ENCODE measurements around the gene CCDC51. TPM values are rescaled to one million over a fixed set of nuclear protein-coding genes. Genes with fewer than 3 reads are reported as not detected.

The CCDC51 gene
- total RNA-seq, 1 experiment from 2014 or later: 29.3 TPM

- no TSS peak for BruUV-seq (replicated peaks)
- no peak overlapping the region for H3K27ac ChIP-seq (ENCODE audit: low read depth, low read length)
- no peaks in the 10 kb centered on the region for H4K20me1 ChIP-seq (ENCODE audit: insufficient read depth)
- H2AFZ ChIP-seq (ENCODE audit: low read depth, low read length, poor library complexity, severe bottlenecking): no peak overlapping the region
- H3K9me3 ChIP-seq (ENCODE audit: control insufficient read depth in 1 of 2, insufficient read depth in 1 of 2, low read depth in 1 of 2, low read length in 2 of 2): no peaks in the 10 kb centered on the region
- peaks cover 11 to 18% of the 10 kb centered on the region in 2 experiments for H3K4me1 ChIP-seq (ENCODE audit: control insufficient read depth in 1 of 2, insufficient read depth in 2 of 2, low read length in 2 of 2)
- H3K36me3 ChIP-seq (ENCODE audit: control insufficient read depth in 1 of 2, insufficient read depth in 2 of 2, low read length in 2 of 2): no peaks in the 10 kb centered on the region
- no peaks in the 10 kb centered on the region for H3K9me2 ChIP-seq (ENCODE audit: insufficient read depth)
- ATAC-seq (no peak), DNase-seq (ENCODE audit: low read depth, low spot score) (no peak)
- no peaks in the 10 kb centered on the region for H3K27me3 ChIP-seq (ENCODE audit: insufficient read depth, low read length)
- no peak for TF ChIP-seq SRF (IDR thresholded peaks at IDR 0.05; ENCODE audit: low read depth)
- TF ChIP-seq FOSL1 (IDR thresholded peaks at IDR 0.05; ENCODE audit: low read depth): no peak
- no peak for TF ChIP-seq MAX (IDR thresholded peaks at IDR 0.05)
- no peak for TF ChIP-seq ZFX (IDR thresholded peaks at IDR 0.05)
- no peak for TF ChIP-seq ELF1 (IDR thresholded peaks at IDR 0.05; ENCODE audit: borderline replicate concordance, low read depth)
- no peak for TF ChIP-seq CEBPB (IDR thresholded peaks at IDR 0.05; ENCODE audit: low read depth)
- no peak for TF ChIP-seq EZH2 (IDR thresholded peaks at IDR 0.05)
- TF ChIP-seq YY1 (IDR thresholded peaks at IDR 0.05; ENCODE audit: extremely low read depth, insufficient replicate concordance, low read depth, low read length): no peak
- TF ChIP-seq ZNF274 (IDR thresholded peaks at IDR 0.05; ENCODE audit: low read depth, low read length): no peak
- POLR2A ChIA-PET: no interaction called here
- intact Hi-C loops (cut with micrococcal nuclease): no loop called here
- RAD21 ChIA-PET (ENCODE audit: low non-redundant PET in 1 of 2, low total read pairs in 2 of 2, uncharacterized antibody in 2 of 2, unreplicated experiment in 2 of 2): no interaction called here
- no peak overlapping the region for H3K4me2 ChIP-seq (ENCODE audit: low read length)
- CTCF ChIA-PET: interaction anchor here (3.5 kb wide), 1 partner anchor 11 kb away, joined by 18 read pairs; no protein-coding TSS in a partner anchor
- no peaks in the 10 kb centered on the region; the same call in 1 of the 2 replicates for H3K79me2 ChIP-seq (ENCODE audit: insufficient read depth, low read length)
- H3K9ac ChIP-seq (ENCODE audit: low read length): no peak overlapping the region
- H3K4me3 ChIP-seq (replicated peaks in 1 of 2; ENCODE audit: low read depth in 1 of 2, low read length in 2 of 2): no peak overlapping the region
Measured at GRCh38 chr3:48425281-48425812, 14.6 kb downstream of the CCDC51 start.

GRCh38 chr3:48423883-48424695 lies 15.8 kb downstream of the CCDC51 start:
- no peak for ATAC-seq
- intact Hi-C loops (cut with micrococcal nuclease): no loop called here
- Histone ChIP-seq H3K79me2 (ENCODE audit: insufficient read depth, low read length) (no peaks in the 10 kb centered on the region; the same call in 1 of the 2 replicates), H3K27ac (ENCODE audit: low read depth, low read length) (no peak overlapping the region), H3K9me3 (ENCODE audit: control insufficient read depth in 1 of 2, insufficient read depth in 1 of 2, low read depth in 1 of 2, low read length in 2 of 2) (no peaks in the 10 kb centered on the region), H3K9me2 (ENCODE audit: insufficient read depth) (no peaks in the 10 kb centered on the region), H3K4me1 (ENCODE audit: control insufficient read depth in 1 of 2, insufficient read depth in 2 of 2, low read length in 2 of 2) (peaks cover 7 to 10% of the 10 kb centered on the region in 2 experiments), H2AFZ (ENCODE audit: low read depth, low read length, poor library complexity, severe bottlenecking) (no peak overlapping the region), H4K20me1 (ENCODE audit: insufficient read depth) (no peaks in the 10 kb centered on the region), H3K27me3 (ENCODE audit: insufficient read depth, low read length) (no peaks in the 10 kb centered on the region), H3K4me3 (replicated peaks in 1 of 2; ENCODE audit: low read depth in 1 of 2, low read length in 2 of 2) (no peak overlapping the region), H3K9ac (ENCODE audit: low read length) (no peak overlapping the region), H3K4me2 (ENCODE audit: low read length) (no peak overlapping the region), H3K36me3 (ENCODE audit: control insufficient read depth in 1 of 2, insufficient read depth in 2 of 2, low read length in 2 of 2) (no peaks in the 10 kb centered on the region)
- ChIA-PET POLR2A (no interaction called here), RAD21 (ENCODE audit: low non-redundant PET in 1 of 2, low total read pairs in 2 of 2, uncharacterized antibody in 2 of 2, unreplicated experiment in 2 of 2) (no interaction called here), CTCF (interaction anchor here (1.0 to 3.5 kb wide), 2 partner anchors 9 to 12 kb away, joined by 4 to 18 read pairs; no protein-coding TSS in a partner anchor)
- DNase-seq (ENCODE audit: low read depth, low spot score): no peak
- BruUV-seq (replicated peaks): no TSS peak
- no peak for TF ChIP-seq CBX3 (IDR thresholded peaks at IDR 0.05; ENCODE audit: low read depth)
- no peak for TF ChIP-seq ZFX (IDR thresholded peaks at IDR 0.05)
- TF ChIP-seq FOSL1 (IDR thresholded peaks at IDR 0.05; ENCODE audit: low read depth): no peak
- no peak for TF ChIP-seq RAD21 (IDR thresholded peaks at IDR 0.05; ENCODE audit: low read depth)
- no peak for TF ChIP-seq ATF3 (IDR thresholded peaks at IDR 0.05)
- no peak for TF ChIP-seq POLR2A (IDR thresholded peaks at IDR 0.05; ENCODE audit: borderline replicate concordance, extremely low read depth, insufficient read depth, insufficient read length)
- no peak for TF ChIP-seq ZBTB33 (IDR thresholded peaks at IDR 0.05; ENCODE audit: extremely low read depth, insufficient replicate concordance, low read length)
- no peak for TF ChIP-seq EZH2 (IDR thresholded peaks at IDR 0.05)
- no peak for TF ChIP-seq TCF7L2 (IDR thresholded peaks at IDR 0.05; ENCODE audit: borderline replicate concordance, extremely low read depth, insufficient read depth, insufficient read length)
- TF ChIP-seq ELF1 (IDR thresholded peaks at IDR 0.05; ENCODE audit: borderline replicate concordance, low read depth): no peak
- TF ChIP-seq YY1 (IDR thresholded peaks at IDR 0.05; ENCODE audit: extremely low read depth, insufficient replicate concordance, low read depth, low read length): no peak
- TF ChIP-seq EGR1 (IDR thresholded peaks at IDR 0.05; ENCODE audit: low read depth): no peak
- TF ChIP-seq JUND (IDR thresholded peaks at IDR 0.05): no peak
- no peak for TF ChIP-seq MAX (IDR thresholded peaks at IDR 0.05)
